Sigmoid colon (tissue), 7 donors: ENCODE measurements around the gene ACADM. TPM values are rescaled to one million over a fixed set of nuclear protein-coding genes. Genes with fewer than 3 reads are reported as not detected.

Experiments
- DNase-seq: peaks from one replicate; pipeline ENCODE4 v3.0.0-alpha.2; 2019
- H3K27ac ChIP-seq, 4 donors: fragments of 200-600 bp; sonication (generic); one replicate each; pipeline ENCODE4 v1.5.1; 2016 to 2019; ENCODE audit warnings: mild to moderate bottlenecking in 1 of 4
- H3K27me3 ChIP-seq, 3 donors: fragments of 200-600 bp; sonication (generic); one replicate each; pipeline ENCODE4 v1.5.1; 2019; ENCODE audit warnings: mild to moderate bottlenecking in 1 of 3
- H3K36me3 ChIP-seq, 4 donors: fragments of 200-600 bp; sonication (generic); one replicate each; pipeline ENCODE4 v1.5.1; 2016 to 2019
- H3K4me1 ChIP-seq, 4 donors: fragments of 200-600 bp; sonication (generic); one replicate each; pipeline ENCODE4 v1.5.1; 2017 to 2019
- H3K4me3 ChIP-seq, 4 donors: fragments of 200-600 bp; sonication (generic); one replicate each; pipeline ENCODE4 v1.5.1; 2017 to 2019; ENCODE audit warnings: mild to moderate bottlenecking in 2 of 4, moderate library complexity in 1 of 4
- H3K9me3 ChIP-seq, 4 donors: fragments of 200-600 bp in 3 of 4; sonication (generic) in 3 of 4; one replicate each; pipeline versions ENCODE4 v1.5.1 to v1.6.1; 2013 to 2019
- EP300 ChIP-seq, 4 donors: sonication (generic); formaldehyde crosslinking; IDR thresholded peaks; one replicate each; pipeline ENCODE4 v1.6.1; 2017; ENCODE audit warnings: antibody characterized with exemption in 4 of 4
- POLR2A ChIP-seq, 2 donors: fragments of 450-650 bp; IDR thresholded peaks; one replicate each; pipeline ENCODE4 v1.6.1; 2016; ENCODE audit warnings: antibody characterized with exemption in 2 of 2, mild to moderate bottlenecking in 2 of 2, moderate library complexity in 2 of 2
- POLR2AphosphoS5 ChIP-seq, 4 donors: sonication (generic); formaldehyde crosslinking; IDR thresholded peaks; one replicate each; pipeline ENCODE4 v1.6.1; 2017; ENCODE audit warnings: antibody characterized with exemption in 4 of 4
- WGBS, 2 donors: extraction: QIAGEN DNeasy Blood & Tissue Kit; methylation state at CpG; one replicate each; pipeline ENCODE4 v1.1.7; 2013; 5-methylcytosine and 5-hydroxymethylcytosine counted together
- intact Hi-C: fragments of 100-400 bp; cut with DNase I; formaldehyde crosslinking; loops from one replicate; pipeline ENCODE4 v1.15.1; 2023
- polyA plus RNA-seq, 3 donors: library from polyadenylated mRNA; stranded (reverse); fragments of 200-250 nt; gene quantifications; one replicate each; pipeline ENCODE4 v1.2.3, GENCODE V29; 2013
- total RNA-seq, 4 donors: library from RNA; depleted of rRNA; stranded (reverse); fragments of >200 nt; gene quantifications; one replicate each; pipeline ENCODE4 v1.1.0, GENCODE V29; 2016
- TF ChIP-seq, protein P1 (sequence below), 4 experiments: fragments of 450-650 bp in 3 of 4; fragments of 200-600 bp in 1 of 4; IDR thresholded peaks; one replicate each; pipeline ENCODE4 v1.5.1; 2016 to 2019; ENCODE audit warnings: antibody characterized with exemption in 4 of 4, mild to moderate bottlenecking in 3 of 4, moderate library complexity in 2 of 4
- donor health status: healthy with polysubstance abuse.
- donor health status: Bipolar disorder and iron deficiency.
- donor health status: healthy.

The ACADM gene
- total and polyA plus RNA-seq, 7 donors, result 33.0 to 197 (median 63.1) TPM

DNA sequence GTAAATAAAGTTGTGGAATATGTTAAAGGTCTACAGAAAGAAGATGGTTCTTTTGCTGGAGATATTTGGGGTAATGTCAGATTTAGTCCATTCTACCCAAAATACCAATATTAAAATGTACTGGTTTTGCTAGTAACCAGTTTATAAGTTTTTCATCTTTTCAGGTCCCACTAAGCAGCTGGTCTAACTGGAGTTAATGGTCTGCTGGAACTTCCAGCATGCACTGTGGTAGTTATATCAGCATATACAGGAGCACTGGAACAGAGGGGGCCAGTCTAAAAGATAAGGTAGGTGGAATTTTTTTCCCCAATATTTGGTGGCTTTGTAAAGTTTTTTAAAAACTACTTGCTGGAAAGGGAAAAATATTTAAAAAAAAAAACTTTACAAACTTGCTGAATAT lies 65.5 kb downstream of the ACADM start:
- no peak for TF ChIP-seq EP300 (IDR thresholded peaks at IDR 0.05)
- TF ChIP-seq POLR2A (IDR thresholded peaks at IDR 0.05), result no peak
- no peak for TF ChIP-seq POLR2AphosphoS5 (IDR thresholded peaks at IDR 0.05)
- TF ChIP-seq, protein P1, sequence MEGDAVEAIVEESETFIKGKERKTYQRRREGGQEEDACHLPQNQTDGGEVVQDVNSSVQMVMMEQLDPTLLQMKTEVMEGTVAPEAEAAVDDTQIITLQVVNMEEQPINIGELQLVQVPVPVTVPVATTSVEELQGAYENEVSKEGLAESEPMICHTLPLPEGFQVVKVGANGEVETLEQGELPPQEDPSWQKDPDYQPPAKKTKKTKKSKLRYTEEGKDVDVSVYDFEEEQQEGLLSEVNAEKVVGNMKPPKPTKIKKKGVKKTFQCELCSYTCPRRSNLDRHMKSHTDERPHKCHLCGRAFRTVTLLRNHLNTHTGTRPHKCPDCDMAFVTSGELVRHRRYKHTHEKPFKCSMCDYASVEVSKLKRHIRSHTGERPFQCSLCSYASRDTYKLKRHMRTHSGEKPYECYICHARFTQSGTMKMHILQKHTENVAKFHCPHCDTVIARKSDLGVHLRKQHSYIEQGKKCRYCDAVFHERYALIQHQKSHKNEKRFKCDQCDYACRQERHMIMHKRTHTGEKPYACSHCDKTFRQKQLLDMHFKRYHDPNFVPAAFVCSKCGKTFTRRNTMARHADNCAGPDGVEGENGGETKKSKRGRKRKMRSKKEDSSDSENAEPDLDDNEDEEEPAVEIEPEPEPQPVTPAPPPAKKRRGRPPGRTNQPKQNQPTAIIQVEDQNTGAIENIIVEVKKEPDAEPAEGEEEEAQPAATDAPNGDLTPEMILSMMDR (IDR thresholded peaks at IDR 0.05), result no peak
- H3K4me1 ChIP-seq, result peaks cover 5 to 49% (median 38%) of the 10 kb centered on the region in 4 donors
- intact Hi-C loops, result no loop called here
- no peaks in the 10 kb centered on the region for H3K27me3 ChIP-seq
- H3K36me3 ChIP-seq, result peaks cover 12 to 69% (median 31%) of the 10 kb centered on the region in 4 donors
- H3K4me3 ChIP-seq, result no peak overlapping the region
- no peak overlapping the region for H3K27ac ChIP-seq
- DNase-seq, result no peak
- H3K9me3 ChIP-seq, result no peaks in the 10 kb centered on the region

- no peak for DNase-seq
- Histone ChIP-seq H3K36me3 (peaks cover 18 to 79% (median 39%) of the 10 kb centered on the region in 4 donors), H3K9me3 (no peaks in the 10 kb centered on the region), H3K4me3 (no peak overlapping the region), H3K27me3 (no peaks in the 10 kb centered on the region), H3K4me1 (peaks cover 5 to 43% (median 38%) of the 10 kb centered on the region in 4 donors), H3K27ac (no peak overlapping the region)
- TF ChIP-seq, protein P1 (IDR thresholded peaks at IDR 0.05), result no peak
- no peak for TF ChIP-seq EP300 (IDR thresholded peaks at IDR 0.05)
- TF ChIP-seq POLR2AphosphoS5 (IDR thresholded peaks at IDR 0.05), result no peak
- no peak for TF ChIP-seq POLR2A (IDR thresholded peaks at IDR 0.05)
- WGBS, 2 donors, result 16 to 59% methylated on average over 1 of the region's 1 CpG
- intact Hi-C loops, result no loop called here
These were observed 66.5 kb downstream of the ACADM start for GRCh38 chr1:75791022-75791421.

DNA sequence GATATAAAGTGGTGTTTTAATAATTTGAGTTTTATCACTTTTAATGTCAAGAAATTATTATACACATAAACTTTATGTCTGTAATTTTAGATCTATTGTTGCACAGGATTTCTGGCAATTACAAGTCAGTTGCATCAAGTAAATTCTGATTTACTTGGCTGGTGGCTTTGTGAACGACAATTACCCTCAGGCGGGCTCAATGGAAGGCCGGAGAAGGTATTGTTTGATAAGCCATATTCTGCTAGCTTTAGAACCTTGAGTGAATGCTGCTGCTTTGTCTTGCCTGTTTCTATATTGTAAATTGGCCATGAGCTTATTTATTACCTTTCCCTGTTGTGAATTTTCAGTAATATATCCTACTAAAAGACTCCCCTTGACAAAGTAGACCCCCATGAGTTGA lies 67.6 kb downstream of the ACADM start:
- no peak for TF ChIP-seq EP300 (IDR thresholded peaks at IDR 0.05)
- no peak for TF ChIP-seq POLR2A (IDR thresholded peaks at IDR 0.05)
- no peak for TF ChIP-seq POLR2AphosphoS5 (IDR thresholded peaks at IDR 0.05)
- TF ChIP-seq, protein P1 (IDR thresholded peaks at IDR 0.05), result no peak
- H3K27ac ChIP-seq, result no peak overlapping the region
- H3K27me3 ChIP-seq, result no peaks in the 10 kb centered on the region
- H3K9me3 ChIP-seq, result no peaks in the 10 kb centered on the region
- peaks cover 0 to 38% (median 36%) of the 10 kb centered on the region in 4 donors for H3K4me1 ChIP-seq
- no peak for DNase-seq
- H3K36me3 ChIP-seq, result peaks cover 18 to 90% (median 42%) of the 10 kb centered on the region in 4 donors
- intact Hi-C loops, result no loop called here
- 91 to 97% methylated on average over 3 of the region's 3 CpGs for WGBS, 2 donors
- H3K4me3 ChIP-seq, result no peak overlapping the region

DNA sequence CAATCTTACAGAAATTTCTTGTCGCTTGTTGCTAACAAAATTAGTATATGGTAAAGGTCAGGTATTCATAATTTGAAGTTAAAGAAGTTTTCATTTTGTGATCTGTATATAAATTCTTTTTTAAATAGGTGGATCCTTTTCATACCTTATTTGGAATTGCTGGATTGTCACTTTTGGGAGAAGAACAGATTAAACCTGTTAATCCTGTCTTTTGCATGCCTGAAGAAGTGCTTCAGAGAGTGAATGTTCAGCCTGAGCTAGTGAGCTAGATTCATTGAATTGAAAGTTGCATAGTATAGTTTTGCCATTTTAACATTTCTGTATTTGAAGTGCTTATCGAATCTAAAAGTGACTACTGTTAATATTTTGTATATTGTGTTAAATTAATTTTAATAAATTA lies 69.9 kb downstream of the ACADM start:
- Histone ChIP-seq H3K27me3 (no peaks in the 10 kb centered on the region), H3K36me3 (peaks cover 18 to 79% (median 42%) of the 10 kb centered on the region in 4 donors), H3K27ac (no peak overlapping the region), H3K4me1 (peaks cover 0 to 15% (median 14%) of the 10 kb centered on the region in 4 donors), H3K4me3 (no peak overlapping the region), H3K9me3 (no peaks in the 10 kb centered on the region)
- DNase-seq, result no peak
- WGBS, 2 donors, result 93 to 97% methylated on average over 2 of the region's 2 CpGs
- intact Hi-C loops, result no loop called here
- TF ChIP-seq POLR2A (IDR thresholded peaks at IDR 0.05) (no peak), EP300 (IDR thresholded peaks at IDR 0.05) (no peak), POLR2AphosphoS5 (IDR thresholded peaks at IDR 0.05) (no peak)
- TF ChIP-seq, protein P1 (IDR thresholded peaks at IDR 0.05), result no peak

DNA sequence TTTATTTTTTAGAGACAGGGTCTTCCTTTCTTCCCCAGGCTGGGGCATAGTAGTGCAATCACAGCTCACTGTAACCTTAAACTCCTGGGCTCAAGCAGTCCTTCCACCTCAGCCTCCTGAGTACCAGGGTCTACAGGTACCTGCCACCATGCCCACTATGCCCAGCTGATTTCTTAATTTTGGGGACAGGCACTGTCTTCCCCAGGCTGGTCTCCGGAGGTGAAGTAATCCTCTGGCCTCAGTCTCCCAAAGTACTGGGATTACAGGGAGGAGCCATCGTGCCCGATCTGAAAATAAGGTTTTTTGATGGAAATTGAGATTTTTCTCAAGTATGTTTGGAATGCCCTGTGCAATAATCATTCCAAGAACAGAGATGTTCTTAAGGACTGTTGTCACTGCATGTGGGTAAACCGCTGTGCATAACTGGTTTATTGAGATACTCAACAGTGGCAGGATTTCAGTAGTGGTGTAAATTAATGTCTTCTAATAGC lies 71.2 kb downstream of the ACADM start:
- Histone ChIP-seq H3K27ac (no peak overlapping the region), H3K27me3 (no peaks in the 10 kb centered on the region), H3K36me3 (peaks cover 16 to 65% (median 40%) of the 10 kb centered on the region in 4 donors), H3K4me1 (peaks cover 0 to 2% (median 2%) of the 10 kb centered on the region in 4 donors), H3K9me3 (no peaks in the 10 kb centered on the region), H3K4me3 (no peak overlapping the region)
- 94 to 96% methylated on average over 4 of the region's 4 CpGs for WGBS, 2 donors
- DNase-seq, result no peak
- intact Hi-C loops, result no loop called here
- TF ChIP-seq POLR2AphosphoS5 (IDR thresholded peaks at IDR 0.05), result no peak
- TF ChIP-seq, protein P1 (IDR thresholded peaks at IDR 0.05), result no peak
- TF ChIP-seq EP300 (IDR thresholded peaks at IDR 0.05), result no peak
- no peak for TF ChIP-seq POLR2A (IDR thresholded peaks at IDR 0.05)
